Measurements from ENCODE around the gene ANKRD39.

The ANKRD39 gene

GRCh38 chr2:96898135-96898505, 40.3 kb upstream of the ANKRD39 start:
- no peak for TF ChIP-seq CTCF (conservative IDR thresholded peaks at IDR 0.05)
- no peak overlapping the region for H3K27ac ChIP-seq

DNA sequence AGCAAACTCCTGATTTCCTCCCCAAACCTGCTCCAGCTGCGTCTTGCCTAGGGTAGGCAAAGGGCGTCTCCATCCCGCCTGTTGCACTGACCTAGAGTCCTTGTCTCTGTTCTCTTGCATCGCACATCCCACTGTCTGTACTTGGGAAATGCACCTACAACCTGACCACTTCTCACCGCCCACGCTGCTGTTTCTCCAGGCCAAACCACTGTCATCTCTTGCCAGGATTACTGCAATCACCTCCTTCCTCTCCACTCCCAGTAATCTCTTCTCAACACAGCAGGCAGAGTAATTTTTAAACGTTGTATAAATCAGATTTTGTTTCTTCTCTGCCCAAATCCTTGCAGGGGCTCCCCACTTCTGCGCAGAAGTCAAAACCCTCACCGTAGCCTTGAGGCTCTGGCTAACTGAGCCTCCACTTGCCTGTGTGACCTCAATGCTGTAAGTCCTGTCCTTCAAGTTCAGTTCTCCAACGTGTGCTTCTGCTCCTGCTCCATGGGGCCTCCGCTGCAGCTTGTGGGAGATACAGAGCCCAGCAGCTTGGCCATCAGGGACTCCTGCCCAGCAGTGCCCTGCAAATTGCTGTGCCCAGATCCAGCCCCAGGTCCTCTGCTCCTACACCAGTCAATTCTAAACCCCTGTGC, 39.8 kb upstream of the ANKRD39 start:
- no peak for TF ChIP-seq CTCF (conservative IDR thresholded peaks at IDR 0.05)
- H3K27ac ChIP-seq, result no peak overlapping the region

GRCh38 chr2:96895746-96896651, 38.2 kb upstream of the ANKRD39 start:
- no peak overlapping the region for H3K27ac ChIP-seq
- no peak for TF ChIP-seq CTCF (conservative IDR thresholded peaks at IDR 0.05)

GRCh38 chr2:96895032-96895745, 37.4 kb upstream of the ANKRD39 start:
- TF ChIP-seq CTCF (conservative IDR thresholded peaks at IDR 0.05), result no peak
- no peak overlapping the region for H3K27ac ChIP-seq

- TF ChIP-seq CTCF (conservative IDR thresholded peaks at IDR 0.05), result no peak
- no peak overlapping the region for H3K27ac ChIP-seq
Measured at GRCh38 chr2:96894151-96894531, 36.3 kb upstream of the ANKRD39 start.

DNA sequence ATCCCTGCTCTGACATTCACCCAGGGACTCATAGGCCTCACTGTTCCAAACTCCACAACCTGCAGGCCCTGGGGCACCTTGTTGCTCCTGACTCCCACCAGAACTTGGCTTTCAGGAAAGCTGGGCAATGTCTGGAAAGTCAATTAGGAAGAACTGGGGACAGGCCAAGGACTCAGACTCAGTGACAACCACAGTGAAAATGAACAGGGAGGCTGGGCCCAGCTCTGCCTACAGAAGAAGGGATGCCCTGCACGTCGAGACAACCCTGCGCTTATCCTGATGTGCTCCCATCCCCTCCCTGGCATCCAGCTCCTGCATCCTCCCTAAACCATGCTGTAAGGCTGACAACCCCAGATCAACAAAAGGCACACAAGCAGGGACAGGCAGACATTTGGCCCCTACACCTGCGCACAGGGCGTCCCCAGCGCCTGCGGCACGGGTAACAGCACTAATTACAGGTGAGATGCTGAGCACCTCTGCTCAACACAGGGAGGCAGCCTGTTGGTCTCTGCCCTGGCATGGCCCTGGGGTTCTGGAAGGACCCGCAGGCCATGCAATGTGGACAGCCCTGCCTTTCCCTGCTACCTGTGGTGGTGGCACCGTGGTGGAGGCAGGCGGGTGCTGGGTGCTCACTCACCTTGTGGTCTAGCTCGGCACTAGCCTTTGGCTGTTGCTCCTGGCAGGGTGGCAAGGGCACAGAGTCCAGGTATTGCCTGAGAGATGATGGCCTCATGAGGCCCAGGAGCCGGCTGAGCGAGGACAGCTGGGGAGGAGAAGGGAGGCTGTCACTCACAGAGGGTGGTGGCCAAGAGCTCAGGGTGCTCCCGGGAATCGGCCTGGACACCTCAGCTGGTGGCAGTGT, 35.7 kb upstream of the ANKRD39 start:
- H3K27ac ChIP-seq, result no peak overlapping the region
- no peak for TF ChIP-seq CTCF (conservative IDR thresholded peaks at IDR 0.05)

Measured in VCaP (cell line).